NCI-H2081 (cell line): Measurements from ENCODE around the gene GLRA3.
"Not testable (repeated sequence)": the region's sequence is repeated elsewhere in the genome, so short reads cannot be mapped to it uniquely, and the experiment has no call there.

Source experiments
- DNase-seq, 2 experiments: peaks; one replicate each; lab custom pipeline; 2025; lab: John Stamatoyannopoulos, UW

The GLRA3 gene

GRCh38 chr4:174828845-174829701 lies at the start of gene GLRA3:
Gene GLRA3 (minus strand): TSS chr4:174829247. CDS start chr4:174828811, 436 bp downstream.
- DNase-seq = peak; percentile 93 to 96

GRCh38 chr4:174874898-174875297 lies 45.9 kb upstream of the GLRA3 start:
- no peak for DNase-seq

GRCh38 chr4:174873931-174874330 lies 44.9 kb upstream of the GLRA3 start:
- peak; percentile 32 to 41 for DNase-seq

- DNase-seq = not testable (repeated sequence)
Measured at GRCh38 chr4:174873146-174873545, 44.1 kb upstream of the GLRA3 start.

GRCh38 chr4:174871407-174871806 lies 42.4 kb upstream of the GLRA3 start:
- DNase-seq = no peak

GRCh38 chr4:174870311-174870710 lies 41.3 kb upstream of the GLRA3 start:
- DNase-seq = no peak

- no peak for DNase-seq
Measured at GRCh38 chr4:174869339-174869738, 40.3 kb upstream of the GLRA3 start.

GRCh38 chr4:174867903-174868302 lies 38.9 kb upstream of the GLRA3 start:
- no peak for DNase-seq

GRCh38 chr4:174865418-174865985 lies 36.5 kb upstream of the GLRA3 start:
- no peak for DNase-seq

GRCh38 chr4:174864031-174864430 lies 35.0 kb upstream of the GLRA3 start:
- no peak for DNase-seq

- DNase-seq = peak in 1 of 2 experiments; percentile 39
Measured at GRCh38 chr4:174860588-174860987, 31.5 kb upstream of the GLRA3 start.

- DNase-seq = no peak
Measured at GRCh38 chr4:174859904-174860303, 30.9 kb upstream of the GLRA3 start.

GRCh38 chr4:174856926-174857800 lies 28.1 kb upstream of the GLRA3 start:
- DNase-seq = no peak

GRCh38 chr4:174855050-174855449 lies 26.0 kb upstream of the GLRA3 start:
- no peak for DNase-seq

- DNase-seq = no peak
Measured at GRCh38 chr4:174853629-174854028, 24.6 kb upstream of the GLRA3 start.

- DNase-seq = no peak
Measured at GRCh38 chr4:174848596-174848995, 19.5 kb upstream of the GLRA3 start.

- DNase-seq = no peak
Measured at GRCh38 chr4:174847801-174848427, 18.9 kb upstream of the GLRA3 start.

GRCh38 chr4:174835536-174835935 lies 6.5 kb upstream of the GLRA3 start:
- no peak for DNase-seq

- no peak for DNase-seq
Measured at GRCh38 chr4:174834477-174834876, 5.4 kb upstream of the GLRA3 start.

- no peak for DNase-seq
Measured at GRCh38 chr4:174826660-174827059, 2.4 kb downstream of the GLRA3 start.

- no peak for DNase-seq
Measured at GRCh38 chr4:174815282-174815681, 13.8 kb downstream of the GLRA3 start.

GRCh38 chr4:174813292-174813691 lies 15.8 kb downstream of the GLRA3 start:
- no peak for DNase-seq
